ENCODE measurements around the gene SGCD. TPM values are rescaled to one million over a fixed set of nuclear protein-coding genes. Genes with fewer than 3 reads are reported as not detected.

The SGCD gene
- polyA plus RNA-seq, 1 of the 3 experiments (the other 2 are of a cell fraction) = 0.87 TPM

DNA sequence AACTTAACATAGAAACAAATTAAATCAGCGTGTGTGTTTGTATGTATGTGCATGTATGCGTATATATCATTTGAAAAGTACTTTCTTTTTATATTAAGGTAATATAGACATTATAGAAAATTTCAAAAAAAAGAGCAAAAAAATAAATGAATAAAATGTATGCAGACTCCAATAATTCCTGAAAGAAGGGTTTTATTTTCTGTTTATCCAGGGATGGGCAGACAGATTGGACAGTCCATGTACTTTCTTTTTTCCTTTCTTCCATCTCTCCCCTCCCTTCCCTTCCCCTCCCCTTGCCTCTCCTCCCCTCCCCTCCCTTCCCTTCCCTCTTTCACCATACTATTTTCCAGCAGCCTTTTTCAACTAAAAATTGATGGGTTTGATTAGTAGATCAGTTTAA lies 123.8 kb downstream of the SGCD start:
- Histone ChIP-seq H3K4me2 (no peak overlapping the region), H3K79me2 (ENCODE audit: insufficient read depth) (no peaks in the 10 kb centered on the region), H3K36me3 (replicated peaks in 1 of 2; ENCODE audit: control insufficient read depth in 1 of 2, insufficient read depth in 2 of 2, low read length in 1 of 2) (no peaks in the 10 kb centered on the region), H3K27ac (ENCODE audit: low read depth in 2 of 2, low read length in 1 of 2) (no peak overlapping the region), H3K4me1 (ENCODE audit: control insufficient read depth in 1 of 2, insufficient read depth in 2 of 2, low read depth in 1 of 2, low read length in 1 of 2) (no peaks in the 10 kb centered on the region; a peak in 1 of 4 replicates), H3K9ac (no peak overlapping the region), H3K4me3 (ENCODE audit: low read depth in 2 of 2, low read length in 1 of 2) (no peak overlapping the region), H3K9me2 (no peaks in the 10 kb centered on the region), H3K27me3 (ENCODE audit: insufficient read depth) (no peaks in the 10 kb centered on the region), H3F3A (replicated peaks; ENCODE audit: insufficient read depth) (no peaks in the 10 kb centered on the region), H4K20me1 (ENCODE audit: insufficient read depth) (no peaks in the 10 kb centered on the region), H3K9me3 (no peaks in the 10 kb centered on the region), H2AFZ (ENCODE audit: low read depth) (no peak overlapping the region)
- TF ChIP-seq RXRA (IDR thresholded peaks at IDR 0.05; ENCODE audit: borderline replicate concordance, low read depth) (no peak), GATA2 (CRISPR knock-in tag; IDR thresholded peaks at IDR 0.05) (no peak), MEF2A (IDR thresholded peaks at IDR 0.05; ENCODE audit: borderline replicate concordance, low read depth) (no peak), CHD2 (IDR thresholded peaks at IDR 0.05; ENCODE audit: low read length, partially characterized antibody) (no peak), RFX5 (IDR thresholded peaks at IDR 0.05; ENCODE audit: low read length) (no peak), TAF1 (IDR thresholded peaks at IDR 0.05; ENCODE audit: borderline replicate concordance, low read depth, low read length) (no peak)
- TF ChIP-seq, protein P1, sequence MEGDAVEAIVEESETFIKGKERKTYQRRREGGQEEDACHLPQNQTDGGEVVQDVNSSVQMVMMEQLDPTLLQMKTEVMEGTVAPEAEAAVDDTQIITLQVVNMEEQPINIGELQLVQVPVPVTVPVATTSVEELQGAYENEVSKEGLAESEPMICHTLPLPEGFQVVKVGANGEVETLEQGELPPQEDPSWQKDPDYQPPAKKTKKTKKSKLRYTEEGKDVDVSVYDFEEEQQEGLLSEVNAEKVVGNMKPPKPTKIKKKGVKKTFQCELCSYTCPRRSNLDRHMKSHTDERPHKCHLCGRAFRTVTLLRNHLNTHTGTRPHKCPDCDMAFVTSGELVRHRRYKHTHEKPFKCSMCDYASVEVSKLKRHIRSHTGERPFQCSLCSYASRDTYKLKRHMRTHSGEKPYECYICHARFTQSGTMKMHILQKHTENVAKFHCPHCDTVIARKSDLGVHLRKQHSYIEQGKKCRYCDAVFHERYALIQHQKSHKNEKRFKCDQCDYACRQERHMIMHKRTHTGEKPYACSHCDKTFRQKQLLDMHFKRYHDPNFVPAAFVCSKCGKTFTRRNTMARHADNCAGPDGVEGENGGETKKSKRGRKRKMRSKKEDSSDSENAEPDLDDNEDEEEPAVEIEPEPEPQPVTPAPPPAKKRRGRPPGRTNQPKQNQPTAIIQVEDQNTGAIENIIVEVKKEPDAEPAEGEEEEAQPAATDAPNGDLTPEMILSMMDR (IDR thresholded peaks at IDR 0.05) = no peak
- TF ChIP-seq, protein P2, sequence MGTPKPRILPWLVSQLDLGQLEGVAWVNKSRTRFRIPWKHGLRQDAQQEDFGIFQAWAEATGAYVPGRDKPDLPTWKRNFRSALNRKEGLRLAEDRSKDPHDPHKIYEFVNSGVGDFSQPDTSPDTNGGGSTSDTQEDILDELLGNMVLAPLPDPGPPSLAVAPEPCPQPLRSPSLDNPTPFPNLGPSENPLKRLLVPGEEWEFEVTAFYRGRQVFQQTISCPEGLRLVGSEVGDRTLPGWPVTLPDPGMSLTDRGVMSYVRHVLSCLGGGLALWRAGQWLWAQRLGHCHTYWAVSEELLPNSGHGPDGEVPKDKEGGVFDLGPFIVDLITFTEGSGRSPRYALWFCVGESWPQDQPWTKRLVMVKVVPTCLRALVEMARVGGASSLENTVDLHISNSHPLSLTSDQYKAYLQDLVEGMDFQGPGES (IDR thresholded peaks at IDR 0.05; ENCODE audit: low read depth, low read length) = no peak
- WGBS (ENCODE audit: low lambda C conversion rate) = 75% methylated on average over 2 of the region's 2 CpGs
- CTCF ChIA-PET = no interaction called here
- DNase-seq = no peak
- POLR2A ChIA-PET = no interaction called here

DNA sequence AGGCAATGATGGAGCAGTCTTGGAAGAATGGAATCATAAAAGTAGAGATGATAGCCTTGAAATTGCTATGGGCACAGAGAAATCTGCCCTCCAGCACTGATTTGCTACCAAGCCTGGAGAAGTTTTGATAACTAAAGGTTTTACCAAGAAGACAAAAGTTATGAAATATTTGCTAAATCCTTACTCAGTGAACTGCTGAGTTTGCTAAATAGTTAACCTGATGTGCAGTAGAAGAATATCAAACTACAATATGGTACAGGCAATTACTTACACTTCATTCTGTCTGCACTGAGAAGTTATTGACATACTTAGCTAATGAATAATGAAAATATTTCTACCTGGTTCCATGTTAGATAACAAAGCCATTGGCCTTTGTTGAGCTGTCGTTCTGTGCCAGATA lies 124.5 kb downstream of the SGCD start:
- no peaks in the 10 kb centered on the region for H3K27me3 ChIP-seq (ENCODE audit: insufficient read depth)
- no peak overlapping the region for H3K4me3 ChIP-seq (ENCODE audit: low read depth in 2 of 2, low read length in 1 of 2)
- no peaks in the 10 kb centered on the region for H3K36me3 ChIP-seq (replicated peaks in 1 of 2; ENCODE audit: control insufficient read depth in 1 of 2, insufficient read depth in 2 of 2, low read length in 1 of 2)
- CTCF ChIA-PET = interaction anchor here (1.0 kb wide), 2 partner anchors 10 to 15 kb away, joined by 3 read pairs; no protein-coding TSS in a partner anchor
- H3K79me2 ChIP-seq (ENCODE audit: insufficient read depth) = no peaks in the 10 kb centered on the region
- H3K4me2 ChIP-seq = no peak overlapping the region
- no peaks in the 10 kb centered on the region; a peak in 1 of 4 replicates for H3K4me1 ChIP-seq (ENCODE audit: control insufficient read depth in 1 of 2, insufficient read depth in 2 of 2, low read depth in 1 of 2, low read length in 1 of 2)
- H3K9me2 ChIP-seq = no peaks in the 10 kb centered on the region
- H2AFZ ChIP-seq (ENCODE audit: low read depth) = no peak overlapping the region
- H3K9ac ChIP-seq = no peak overlapping the region
- POLR2A ChIA-PET = no interaction called here
- no peaks in the 10 kb centered on the region for H4K20me1 ChIP-seq (ENCODE audit: insufficient read depth)
- DNase-seq = no peak
- no peak overlapping the region for H3K27ac ChIP-seq (ENCODE audit: low read depth in 2 of 2, low read length in 1 of 2)
- TF ChIP-seq, protein P3, sequence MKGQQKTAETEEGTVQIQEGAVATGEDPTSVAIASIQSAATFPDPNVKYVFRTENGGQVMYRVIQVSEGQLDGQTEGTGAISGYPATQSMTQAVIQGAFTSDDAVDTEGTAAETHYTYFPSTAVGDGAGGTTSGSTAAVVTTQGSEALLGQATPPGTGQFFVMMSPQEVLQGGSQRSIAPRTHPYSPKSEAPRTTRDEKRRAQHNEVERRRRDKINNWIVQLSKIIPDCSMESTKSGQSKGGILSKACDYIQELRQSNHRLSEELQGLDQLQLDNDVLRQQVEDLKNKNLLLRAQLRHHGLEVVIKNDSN (IDR thresholded peaks at IDR 0.05; ENCODE audit: borderline replicate concordance, low read depth) = no peak
- no peak for TF ChIP-seq FOXM1 (IDR thresholded peaks at IDR 0.05; ENCODE audit: low read depth)
- TF ChIP-seq TCF12 (IDR thresholded peaks at IDR 0.05) = no peak
- TF ChIP-seq GATA2 (CRISPR knock-in tag; IDR thresholded peaks at IDR 0.05) = no peak
- TF ChIP-seq, protein P4, sequence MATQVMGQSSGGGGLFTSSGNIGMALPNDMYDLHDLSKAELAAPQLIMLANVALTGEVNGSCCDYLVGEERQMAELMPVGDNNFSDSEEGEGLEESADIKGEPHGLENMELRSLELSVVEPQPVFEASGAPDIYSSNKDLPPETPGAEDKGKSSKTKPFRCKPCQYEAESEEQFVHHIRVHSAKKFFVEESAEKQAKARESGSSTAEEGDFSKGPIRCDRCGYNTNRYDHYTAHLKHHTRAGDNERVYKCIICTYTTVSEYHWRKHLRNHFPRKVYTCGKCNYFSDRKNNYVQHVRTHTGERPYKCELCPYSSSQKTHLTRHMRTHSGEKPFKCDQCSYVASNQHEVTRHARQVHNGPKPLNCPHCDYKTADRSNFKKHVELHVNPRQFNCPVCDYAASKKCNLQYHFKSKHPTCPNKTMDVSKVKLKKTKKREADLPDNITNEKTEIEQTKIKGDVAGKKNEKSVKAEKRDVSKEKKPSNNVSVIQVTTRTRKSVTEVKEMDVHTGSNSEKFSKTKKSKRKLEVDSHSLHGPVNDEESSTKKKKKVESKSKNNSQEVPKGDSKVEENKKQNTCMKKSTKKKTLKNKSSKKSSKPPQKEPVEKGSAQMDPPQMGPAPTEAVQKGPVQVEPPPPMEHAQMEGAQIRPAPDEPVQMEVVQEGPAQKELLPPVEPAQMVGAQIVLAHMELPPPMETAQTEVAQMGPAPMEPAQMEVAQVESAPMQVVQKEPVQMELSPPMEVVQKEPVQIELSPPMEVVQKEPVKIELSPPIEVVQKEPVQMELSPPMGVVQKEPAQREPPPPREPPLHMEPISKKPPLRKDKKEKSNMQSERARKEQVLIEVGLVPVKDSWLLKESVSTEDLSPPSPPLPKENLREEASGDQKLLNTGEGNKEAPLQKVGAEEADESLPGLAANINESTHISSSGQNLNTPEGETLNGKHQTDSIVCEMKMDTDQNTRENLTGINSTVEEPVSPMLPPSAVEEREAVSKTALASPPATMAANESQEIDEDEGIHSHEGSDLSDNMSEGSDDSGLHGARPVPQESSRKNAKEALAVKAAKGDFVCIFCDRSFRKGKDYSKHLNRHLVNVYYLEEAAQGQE (IDR thresholded peaks at IDR 0.05; ENCODE audit: low read depth, low read length) = no peak
- no peak for TF ChIP-seq TAF1 (IDR thresholded peaks at IDR 0.05; ENCODE audit: borderline replicate concordance, low read depth, low read length)
- TF ChIP-seq POLR2AphosphoS5 (IDR thresholded peaks at IDR 0.05; ENCODE audit: low read depth, low read length) = no peak
- no peak for TF ChIP-seq ELF1 (IDR thresholded peaks at IDR 0.05)
- TF ChIP-seq, protein P5, sequence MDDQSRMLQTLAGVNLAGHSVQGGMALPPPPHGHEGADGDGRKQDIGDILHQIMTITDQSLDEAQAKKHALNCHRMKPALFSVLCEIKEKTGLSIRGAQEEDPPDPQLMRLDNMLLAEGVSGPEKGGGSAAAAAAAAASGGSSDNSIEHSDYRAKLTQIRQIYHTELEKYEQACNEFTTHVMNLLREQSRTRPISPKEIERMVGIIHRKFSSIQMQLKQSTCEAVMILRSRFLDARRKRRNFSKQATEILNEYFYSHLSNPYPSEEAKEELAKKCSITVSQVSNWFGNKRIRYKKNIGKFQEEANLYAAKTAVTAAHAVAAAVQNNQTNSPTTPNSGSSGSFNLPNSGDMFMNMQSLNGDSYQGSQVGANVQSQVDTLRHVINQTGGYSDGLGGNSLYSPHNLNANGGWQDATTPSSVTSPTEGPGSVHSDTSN (IDR thresholded peaks at IDR 0.05) = no peak
- TF ChIP-seq YY1 (IDR thresholded peaks at IDR 0.05; ENCODE audit: low read depth) = no peak
- TF ChIP-seq RAD21 (IDR thresholded peaks at IDR 0.05; ENCODE audit: low read length) = no peak
- TF ChIP-seq RXRA (IDR thresholded peaks at IDR 0.05; ENCODE audit: borderline replicate concordance, low read depth) = no peak
- TF ChIP-seq RFX5 (IDR thresholded peaks at IDR 0.05; ENCODE audit: low read length) = no peak
- TF ChIP-seq, protein P6, sequence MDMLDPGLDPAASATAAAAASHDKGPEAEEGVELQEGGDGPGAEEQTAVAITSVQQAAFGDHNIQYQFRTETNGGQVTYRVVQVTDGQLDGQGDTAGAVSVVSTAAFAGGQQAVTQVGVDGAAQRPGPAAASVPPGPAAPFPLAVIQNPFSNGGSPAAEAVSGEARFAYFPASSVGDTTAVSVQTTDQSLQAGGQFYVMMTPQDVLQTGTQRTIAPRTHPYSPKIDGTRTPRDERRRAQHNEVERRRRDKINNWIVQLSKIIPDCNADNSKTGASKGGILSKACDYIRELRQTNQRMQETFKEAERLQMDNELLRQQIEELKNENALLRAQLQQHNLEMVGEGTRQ (IDR thresholded peaks at IDR 0.05; ENCODE audit: borderline replicate concordance, low read depth, low read length) = no peak
- WGBS (ENCODE audit: low lambda C conversion rate) = 53% methylated on average over 1 of the region's 1 CpG
- H3F3A ChIP-seq (replicated peaks; ENCODE audit: insufficient read depth) = no peaks in the 10 kb centered on the region
- H3K9me3 ChIP-seq = no peaks in the 10 kb centered on the region

All from SK-N-SH (cell line).